GM12878 (cell line): Measurements from ENCODE around the gene MYOD1.

Source experiments
- BACH1 ChIP-seq: fragments of 450-650 bp; IDR thresholded peaks from 2 replicates; pipeline ENCODE4 v1.6.1; 2017; ENCODE audit warnings: mild to moderate bottlenecking, borderline replicate concordance
- CREM ChIP-seq: IDR thresholded peaks from 2 replicates; pipeline ENCODE4 v1.6.1; 2014; ENCODE audit warnings: antibody characterized with exemption, low read depth
- KDM1A ChIP-seq: fragments of 200-600 bp; sonication (generic); IDR thresholded peaks from 2 replicates; pipeline ENCODE4 v1.6.1; 2016; ENCODE audit warnings: borderline replicate concordance
- PBX3 ChIP-seq: IDR thresholded peaks from 2 replicates; pipeline ENCODE4 v1.6.1; 2011; ENCODE audit warnings: mild to moderate bottlenecking, low read depth, low read length, moderate library complexity; ENCODE audit not compliant: insufficient replicate concordance
- RAD21 ChIP-seq: IDR thresholded peaks from 2 replicates; pipeline ENCODE4 v1.6.1; 2011; ENCODE audit warnings: mild to moderate bottlenecking, low read depth, low read length, moderate library complexity; ENCODE audit not compliant: insufficient read depth
- RUNX3 ChIP-seq: IDR thresholded peaks from 2 replicates; pipeline ENCODE4 v1.6.1; 2012; ENCODE audit warnings: low read length, inconsistent platforms
- SIX5 ChIP-seq: IDR thresholded peaks from 2 replicates; pipeline ENCODE4 v1.6.1; 2011; ENCODE audit warnings: mild to moderate bottlenecking, low read depth, low read length, moderate library complexity; ENCODE audit not compliant: severe bottlenecking
- SP1 ChIP-seq: IDR thresholded peaks from one replicate; pipeline ENCODE4 v1.6.1; 2011; ENCODE audit warnings: low read depth, low read length
- TAF1 ChIP-seq: IDR thresholded peaks from 2 replicates; pipeline ENCODE4 v1.6.1; 2011; ENCODE audit warnings: mild to moderate bottlenecking, low read depth, low read length, borderline replicate concordance
- ZBTB33 ChIP-seq: fragments of 450-650 bp; IDR thresholded peaks from 2 replicates; pipeline ENCODE4 v1.6.1; 2017; ENCODE audit warnings: mild to moderate bottlenecking
- ZNF592 ChIP-seq: fragments of 450-650 bp; IDR thresholded peaks from 2 replicates; pipeline ENCODE4 v1.6.1; 2017; ENCODE audit warnings: mild to moderate bottlenecking, moderate library complexity
- TF ChIP-seq, protein P1 (sequence below), 3 experiments: IDR thresholded peaks in 2 of 3; conservative IDR thresholded peaks in 1 of 3; 2 replicates each; pipeline ENCODE4 v1.5.1; 2011; ENCODE audit warnings: low read depth in 3 of 3, low read length in 3 of 3, mild to moderate bottlenecking in 3 of 3, control low read depth in 2 of 3, moderate library complexity in 2 of 3, inconsistent platforms in 1 of 3, mixed read lengths in 1 of 3; ENCODE audit not compliant: control insufficient read depth in 2 of 3, insufficient read depth in 1 of 3; ENCODE audit errors: extremely low read depth in 1 of 3

DNA sequence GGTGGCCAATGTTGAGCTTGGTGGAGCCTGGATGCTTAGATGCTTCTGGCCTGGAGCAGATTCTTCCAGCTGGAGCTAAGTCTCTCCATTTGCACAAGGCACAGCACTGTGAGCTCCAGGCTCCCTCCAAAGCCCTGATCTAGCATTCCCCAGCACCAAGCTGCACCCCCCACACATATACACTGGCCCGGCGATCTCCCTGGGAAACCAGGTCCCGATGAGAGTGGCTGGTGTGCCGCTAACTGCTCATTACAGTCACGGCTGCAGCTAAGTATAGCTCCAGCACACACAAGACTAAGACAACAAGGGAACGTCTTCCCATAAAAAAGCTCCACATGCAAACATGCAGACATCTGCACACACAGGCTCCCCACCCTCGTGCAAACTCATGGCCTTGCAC lies 32.8 kb downstream of the MYOD1 start:
- TF ChIP-seq, protein P1, sequence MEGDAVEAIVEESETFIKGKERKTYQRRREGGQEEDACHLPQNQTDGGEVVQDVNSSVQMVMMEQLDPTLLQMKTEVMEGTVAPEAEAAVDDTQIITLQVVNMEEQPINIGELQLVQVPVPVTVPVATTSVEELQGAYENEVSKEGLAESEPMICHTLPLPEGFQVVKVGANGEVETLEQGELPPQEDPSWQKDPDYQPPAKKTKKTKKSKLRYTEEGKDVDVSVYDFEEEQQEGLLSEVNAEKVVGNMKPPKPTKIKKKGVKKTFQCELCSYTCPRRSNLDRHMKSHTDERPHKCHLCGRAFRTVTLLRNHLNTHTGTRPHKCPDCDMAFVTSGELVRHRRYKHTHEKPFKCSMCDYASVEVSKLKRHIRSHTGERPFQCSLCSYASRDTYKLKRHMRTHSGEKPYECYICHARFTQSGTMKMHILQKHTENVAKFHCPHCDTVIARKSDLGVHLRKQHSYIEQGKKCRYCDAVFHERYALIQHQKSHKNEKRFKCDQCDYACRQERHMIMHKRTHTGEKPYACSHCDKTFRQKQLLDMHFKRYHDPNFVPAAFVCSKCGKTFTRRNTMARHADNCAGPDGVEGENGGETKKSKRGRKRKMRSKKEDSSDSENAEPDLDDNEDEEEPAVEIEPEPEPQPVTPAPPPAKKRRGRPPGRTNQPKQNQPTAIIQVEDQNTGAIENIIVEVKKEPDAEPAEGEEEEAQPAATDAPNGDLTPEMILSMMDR (IDR thresholded peaks at IDR 0.05 in 2 of 3, conservative IDR thresholded peaks at IDR 0.05 in 1 of 3; ENCODE audit: control insufficient read depth in 2 of 3, extremely low read depth in 1 of 3, insufficient read depth in 1 of 3, low read depth in 3 of 3, low read length in 3 of 3): no peak
- TF ChIP-seq CREM (no peak), KDM1A (no peak), RAD21 (no peak), RUNX3 (no peak), SIX5 (no peak), ZNF592 (no peak), ZBTB33 (no peak), SP1 (no peak), TAF1 (no peak), BACH1 (no peak), PBX3 (no peak)
